ENCODE measurements around the gene MBOAT2.

The MBOAT2 gene

DNA sequence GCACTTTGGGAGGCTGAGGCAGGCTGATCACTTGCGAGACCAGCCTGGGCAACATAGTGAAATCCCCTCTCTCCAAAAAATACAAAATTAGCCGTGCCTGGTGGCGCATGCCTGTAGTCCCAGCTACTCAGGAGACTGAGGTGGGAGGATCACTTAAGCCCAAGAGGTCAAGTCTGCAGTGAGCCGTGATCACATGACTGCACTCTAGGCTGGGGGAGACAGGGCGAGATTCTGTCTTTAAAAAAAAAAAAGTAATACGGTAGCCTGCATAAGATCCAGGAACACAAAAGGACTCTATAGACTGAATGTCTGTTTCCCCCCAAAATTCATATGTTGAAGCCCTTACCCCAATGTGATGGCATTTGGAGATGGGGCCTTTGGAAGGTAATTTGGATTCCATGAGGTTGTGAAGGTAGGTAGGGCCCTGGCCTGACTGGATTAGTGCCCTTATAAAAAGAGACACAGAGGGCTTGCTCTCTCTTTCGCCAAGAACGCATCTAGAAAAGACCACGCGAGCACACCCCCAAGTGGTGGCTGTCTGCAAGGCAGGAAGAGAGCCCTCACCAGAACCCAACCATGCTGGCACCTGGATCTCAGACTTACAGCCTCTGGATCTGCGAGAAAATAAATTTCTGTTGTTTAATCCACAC, 17.0 kb downstream of the MBOAT2 start:
- TF ChIP-seq CTCF (IDR thresholded peaks at IDR 0.05) = no peak

DNA sequence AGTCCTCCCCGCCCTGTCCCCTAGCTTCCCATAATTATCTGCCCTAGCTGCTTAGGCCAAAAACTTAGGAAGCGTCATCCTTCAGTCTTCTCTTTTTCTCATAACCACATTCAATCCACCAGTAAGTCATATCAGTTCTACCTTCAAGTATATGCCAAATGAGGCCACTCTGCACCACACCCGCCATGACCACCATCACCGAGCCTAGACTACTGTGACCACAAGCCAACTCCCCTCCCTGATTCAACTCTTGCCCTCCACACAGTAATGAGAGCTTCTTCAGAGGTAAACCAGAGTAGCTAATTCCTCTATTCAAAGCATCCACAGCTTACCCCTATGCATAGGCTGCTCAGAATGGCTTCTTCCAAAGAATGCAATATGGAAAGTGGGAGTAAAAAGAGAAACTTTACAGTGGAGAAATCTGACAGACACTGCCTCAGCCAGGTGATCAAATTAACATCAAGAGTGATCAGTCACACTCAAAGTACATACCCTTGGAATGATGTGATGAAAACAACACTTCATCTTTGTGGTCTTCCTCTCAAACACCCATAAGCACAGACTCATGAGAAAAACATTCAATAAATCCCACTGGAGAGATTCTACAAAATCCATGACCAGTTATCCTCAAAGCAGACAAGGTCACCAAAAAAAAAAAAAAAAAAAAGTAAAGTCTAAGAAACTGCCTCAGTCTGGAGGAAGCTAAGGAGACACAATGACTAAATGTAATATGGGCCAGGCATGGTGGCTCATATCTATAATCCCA, 17.7 kb downstream of the MBOAT2 start:
- TF ChIP-seq CTCF (IDR thresholded peaks at IDR 0.05) = no peak

DNA sequence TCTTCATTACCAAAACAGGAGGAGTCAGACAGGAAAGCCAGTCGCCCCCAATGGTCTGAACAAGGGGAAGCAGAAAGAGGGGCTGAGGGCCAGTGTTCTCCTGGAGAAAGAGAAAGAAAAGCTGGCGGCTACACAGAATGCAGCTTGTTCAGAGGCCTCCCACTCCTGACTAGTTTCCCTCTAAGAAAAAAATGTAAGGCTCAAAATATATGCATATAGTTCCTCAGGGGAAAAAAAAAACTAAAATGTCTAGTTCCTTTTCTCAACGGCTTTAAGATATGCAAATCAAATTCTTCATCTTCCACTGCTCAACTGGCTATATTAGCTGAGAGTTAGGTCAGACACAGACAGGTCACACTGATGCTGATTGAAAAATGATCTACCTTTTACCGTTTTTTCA, 18.6 kb downstream of the MBOAT2 start:
- TF ChIP-seq CTCF (IDR thresholded peaks at IDR 0.05) = no peak

GRCh38 chr2:8984157-8984556, 19.3 kb downstream of the MBOAT2 start:
- TF ChIP-seq CTCF (IDR thresholded peaks at IDR 0.05) = no peak

DNA sequence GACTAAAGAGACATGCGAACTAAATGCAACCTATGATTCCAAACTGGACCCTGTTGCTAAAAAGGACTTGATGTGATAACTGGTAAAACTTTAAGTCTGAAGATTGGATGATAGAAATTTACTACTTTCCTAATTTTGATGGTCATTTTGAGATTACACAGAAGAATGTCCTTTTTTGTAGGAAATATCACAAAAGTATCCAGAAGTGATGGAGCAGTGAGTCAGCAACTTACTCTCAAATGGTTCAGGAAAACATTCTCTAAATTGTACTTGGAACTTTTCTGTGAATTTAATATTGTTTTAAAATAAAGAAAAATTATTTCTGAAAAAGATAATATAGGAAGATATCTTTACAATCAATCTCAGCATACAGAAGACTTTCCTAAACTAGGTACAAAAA, 19.9 kb downstream of the MBOAT2 start:
- TF ChIP-seq CTCF (IDR thresholded peaks at IDR 0.05) = no peak

DNA sequence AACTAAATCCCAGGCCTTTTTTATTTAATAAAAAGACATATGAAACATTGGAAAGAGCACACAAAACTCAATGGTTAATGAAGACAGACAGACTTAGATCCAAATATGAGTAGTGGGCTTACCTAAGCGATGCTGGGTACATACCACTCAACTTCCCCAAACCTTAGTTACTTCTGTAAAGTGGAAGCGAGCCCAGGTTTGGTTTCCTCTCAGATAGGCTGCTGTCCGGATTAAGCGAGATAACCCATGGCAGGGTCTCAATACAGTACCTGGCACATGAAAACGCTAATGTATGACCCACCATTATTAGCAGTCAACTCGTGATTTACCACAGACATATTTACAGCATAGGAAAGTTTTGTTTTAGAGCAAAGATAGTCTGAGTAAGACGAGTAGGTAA, 21.6 kb downstream of the MBOAT2 start:
- no peak for TF ChIP-seq CTCF (IDR thresholded peaks at IDR 0.05)

DNA sequence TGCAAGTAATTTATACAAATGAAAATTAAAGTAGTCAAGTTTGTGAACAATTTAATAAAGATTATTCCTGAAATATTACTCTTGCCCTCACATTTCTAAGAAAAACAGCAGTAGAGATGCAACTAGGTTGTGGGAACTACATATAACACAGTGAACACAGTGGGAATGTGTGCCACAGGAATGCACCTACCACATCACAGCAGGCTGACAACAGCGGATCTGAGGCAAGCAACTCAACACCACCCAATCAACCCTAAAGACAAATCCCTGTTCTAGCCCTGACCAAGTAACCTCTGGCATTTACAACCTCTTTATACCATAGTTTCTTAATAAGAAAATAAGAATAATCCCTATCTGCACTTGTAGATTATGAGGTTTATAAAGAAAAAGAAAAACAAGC, 23.4 kb downstream of the MBOAT2 start:
- TF ChIP-seq CTCF (IDR thresholded peaks at IDR 0.05) = no peak

All from LNCAP (cell line).